Pancreas (tissue), 10 donors: Measurements from ENCODE around the gene NKX1-1. TPM values are rescaled to one million over a fixed set of nuclear protein-coding genes. Genes with fewer than 3 reads are reported as not detected.

Experiments used
- ATAC-seq, 4 donors: fragments of 200-7000 bp; cut with Tn5 transposase; one replicate each; pipeline versions ENCODE4 v1.8.0 to v1.9.1; 2020; ENCODE audit warnings: mild to moderate bottlenecking in 4 of 4, moderate library complexity in 4 of 4
- DNase-seq, 6 donors: peaks; one replicate each; pipeline ENCODE4 v3.0.0-alpha.2; 2020
- FAIRE-seq: peaks from 2 replicates; lab custom pipeline; 2012; peaks lifted over from hg19 to GRCh38; lab: Jason Lieb, UNC
- H3K27ac ChIP-seq, 4 donors: fragments of 200-600 bp; sonication (generic); 1 replicate in 3 of 4; 2 replicates in 1 of 4; pipeline versions ENCODE4 v1.5.0 to v1.8.0; 2020
- H3K27me3 ChIP-seq, 4 donors: fragments of 200-600 bp; one replicate each; pipeline ENCODE4 v1.8.0; 2021
- H3K36me3 ChIP-seq, 3 donors: fragments of 200-600 bp; sonication (generic) in 1 of 3; one replicate each; pipeline versions ENCODE4 v1.5.0 to v1.8.0; 2020 to 2021
- H3K4me1 ChIP-seq, 3 donors: fragments of 200-600 bp; one replicate each; pipeline ENCODE4 v1.8.0; 2021
- H3K4me3 ChIP-seq, 4 donors: fragments of 200-600 bp; sonication (generic) in 2 of 4; one replicate each; pipeline versions ENCODE4 v1.5.0 to v1.8.0; 2020 to 2021
- H3K9me3 ChIP-seq, 4 donors: fragments of 200-600 bp; one replicate each; pipeline ENCODE4 v1.8.0; 2021
- WGBS, 2 donors: extraction: QIAGEN DNeasy Blood & Tissue Kit; methylation state at CpG; one replicate each; pipeline ENCODE4 v1.1.7; 2013; 5-methylcytosine and 5-hydroxymethylcytosine counted together
- intact Hi-C, 3 donors: fragments of 100-400 bp; cut with DNase I; formaldehyde crosslinking; loops; one replicate each; pipeline versions ENCODE4 v1.11.1 to v1.14.2; 2022
- polyA plus RNA-seq, 2 donors: library from polyadenylated mRNA; stranded (reverse); fragments of 200-250 nt; gene quantifications; one replicate each; pipeline ENCODE4 v1.2.3, GENCODE V29; 2013
- total RNA-seq, 6 donors: library from RNA; stranded (reverse); fragmentation: NEBNext Ultra II Directional in 4 of 6; extraction: Animal tissue kit (Norgen Biotek cat#: 25700) in 4 of 6; gene quantifications; one replicate each; pipeline versions ENCODE4 v1.2.1 to v1.2.4, GENCODE V29; 2021 to 2023
- TF ChIP-seq, protein P1 (sequence below), 4 donors: fragments of 200-600 bp; sonication (generic) in 3 of 4; IDR thresholded peaks; one replicate each; pipeline versions ENCODE4 v1.5.0 to v1.8.0; 2021; ENCODE audit warnings: antibody characterized with exemption in 4 of 4
- donor health status: healthy with polysubstance abuse.
- donor health status: DM: no; HTN: no; CAD: no; lungs with moderate emphysema.
- donor health status: DM: no; HTN: no; CAD: no.
- donor health status: control.
- donor health status: control.
- donor health status: Bipolar disorder and iron deficiency.
- donor health status: DM: yes; HTN: yes; CAD: no.
- donor health status: DM: no; HTN: no; CAD: no.
- donor health status: DM: no; HTN: no; CAD: no.
- donor health status: DM: yes; HTN: yes; CAD: no.

The NKX1-1 gene
- total RNA-seq (not detected), polyA plus RNA-seq (not detected)

GRCh38 chr4:1406394-1406980 lies at the start of gene NKX1-1:
NKX1-1 (minus strand) TSS chr4:1406442; CDS start chr4:1406442, 0 bp downstream.
- TF ChIP-seq, protein P1, sequence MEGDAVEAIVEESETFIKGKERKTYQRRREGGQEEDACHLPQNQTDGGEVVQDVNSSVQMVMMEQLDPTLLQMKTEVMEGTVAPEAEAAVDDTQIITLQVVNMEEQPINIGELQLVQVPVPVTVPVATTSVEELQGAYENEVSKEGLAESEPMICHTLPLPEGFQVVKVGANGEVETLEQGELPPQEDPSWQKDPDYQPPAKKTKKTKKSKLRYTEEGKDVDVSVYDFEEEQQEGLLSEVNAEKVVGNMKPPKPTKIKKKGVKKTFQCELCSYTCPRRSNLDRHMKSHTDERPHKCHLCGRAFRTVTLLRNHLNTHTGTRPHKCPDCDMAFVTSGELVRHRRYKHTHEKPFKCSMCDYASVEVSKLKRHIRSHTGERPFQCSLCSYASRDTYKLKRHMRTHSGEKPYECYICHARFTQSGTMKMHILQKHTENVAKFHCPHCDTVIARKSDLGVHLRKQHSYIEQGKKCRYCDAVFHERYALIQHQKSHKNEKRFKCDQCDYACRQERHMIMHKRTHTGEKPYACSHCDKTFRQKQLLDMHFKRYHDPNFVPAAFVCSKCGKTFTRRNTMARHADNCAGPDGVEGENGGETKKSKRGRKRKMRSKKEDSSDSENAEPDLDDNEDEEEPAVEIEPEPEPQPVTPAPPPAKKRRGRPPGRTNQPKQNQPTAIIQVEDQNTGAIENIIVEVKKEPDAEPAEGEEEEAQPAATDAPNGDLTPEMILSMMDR (IDR thresholded peaks at IDR 0.05), result no peak
- Histone ChIP-seq H3K36me3 (no peaks in the 10 kb centered on the region), H3K27ac (no peak within 1 kb of the TSS), H3K27me3 (peaks cover 0 to 70% (median 5%) of the 10 kb centered on the region in 4 donors), H3K4me3 (no peak within 1 kb of the TSS), H3K9me3 (no peaks in the 10 kb centered on the region), H3K4me1 (peaks cover 0 to 3% (median 0%) of the 10 kb centered on the region in 3 donors)
- ATAC-seq, result no peak
- 3 to 5% methylated on average over 80 to 91 of the region's 91 CpGs for WGBS, 2 donors
- DNase-seq, result no peak
- intact Hi-C loops, result no loop called here
- FAIRE-seq, result no peak

DNA sequence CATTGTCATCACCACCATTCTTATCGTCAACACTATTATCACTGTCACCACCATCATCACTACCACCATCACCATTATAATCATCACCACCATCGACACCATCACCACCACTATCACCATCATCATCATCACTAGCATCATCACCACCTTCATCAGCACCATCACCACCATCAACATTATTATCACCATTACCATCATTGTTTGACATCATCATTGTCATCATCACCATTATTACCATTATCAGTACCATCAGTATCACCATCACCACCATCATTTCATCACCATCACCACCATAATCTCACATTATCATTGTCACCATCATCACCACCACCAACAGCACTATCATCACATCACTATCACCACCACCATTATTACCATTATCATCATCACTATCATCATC lies 47.5 kb upstream of the NKX1-1 start:
- H3K9me3 ChIP-seq, result no peaks in the 10 kb centered on the region
- no peak overlapping the region for H3K27ac ChIP-seq
- no peak for FAIRE-seq

GRCh38 chr4:1452431-1453051 lies 46.3 kb upstream of the NKX1-1 start:
- WGBS, 2 donors, result 46 to 48% methylated on average over 5 of the region's 5 CpGs
- no peak for ATAC-seq
- Histone ChIP-seq H3K27me3 (no peaks in the 10 kb centered on the region), H3K9me3 (no peaks in the 10 kb centered on the region), H3K36me3 (no peaks in the 10 kb centered on the region), H3K4me1 (no peaks in the 10 kb centered on the region), H3K4me3 (no peak overlapping the region), H3K27ac (no peak overlapping the region)
- no peak for FAIRE-seq
- DNase-seq, result no peak
- intact Hi-C loops, result no loop called here
- TF ChIP-seq, protein P1 (IDR thresholded peaks at IDR 0.05), result no peak

More for the DNA sequence above, 47.5 kb upstream of the NKX1-1 start:
- H3K36me3 ChIP-seq, result no peaks in the 10 kb centered on the region
- intact Hi-C loops, result no loop called here
- no peaks in the 10 kb centered on the region for H3K4me1 ChIP-seq
- 71 to 82% methylated on average over 2 of the region's 2 CpGs for WGBS, 2 donors
- no peak overlapping the region for H3K4me3 ChIP-seq
- TF ChIP-seq, protein P1 (IDR thresholded peaks at IDR 0.05), result no peak
- ATAC-seq (no peak), DNase-seq (no peak)
- no peaks in the 10 kb centered on the region for H3K27me3 ChIP-seq

GRCh38 chr4:1451752-1452122 lies 45.5 kb upstream of the NKX1-1 start:
- TF ChIP-seq, protein P1 (IDR thresholded peaks at IDR 0.05), result no peak
- Histone ChIP-seq H3K36me3 (no peaks in the 10 kb centered on the region), H3K27ac (no peak overlapping the region), H3K4me1 (no peaks in the 10 kb centered on the region), H3K27me3 (no peaks in the 10 kb centered on the region), H3K9me3 (no peaks in the 10 kb centered on the region), H3K4me3 (no peak overlapping the region)
- FAIRE-seq, result no peak
- 35 to 51% methylated on average over 3 of the region's 3 CpGs for WGBS, 2 donors
- no peak for ATAC-seq
- intact Hi-C loops, result no loop called here
- DNase-seq, result no peak
